Kidney (tissue), 14 donors: ENCODE measurements around the gene WNT2B. TPM values are rescaled to one million over a fixed set of nuclear protein-coding genes. Genes with fewer than 3 reads are reported as not detected.

Experiments used
- DNase-seq, 5 donors: peaks; one replicate each; pipeline ENCODE4 v3.0.0-alpha.2; 2013 to 2020
- FAIRE-seq: peaks from 2 replicates; lab custom pipeline; 2012; peaks lifted over from hg19 to GRCh38; lab: Jason Lieb, UNC
- H3K27ac ChIP-seq, 2 donors: one replicate each; pipeline ENCODE4 v1.7.0; 2013; ENCODE audit warnings: low read depth in 2 of 2, low read length in 2 of 2, inconsistent platforms in 1 of 2
- H3K27me3 ChIP-seq: one replicate; pipeline ENCODE4 v1.7.1; 2013; ENCODE audit warnings: low read length, inconsistent platforms; ENCODE audit not compliant: control insufficient read depth, insufficient read depth
- H3K36me3 ChIP-seq, 3 donors: one replicate each; pipeline versions ENCODE4 v1.7.0 to v1.7.1; 2013; ENCODE audit warnings: low read length in 3 of 3, control low read depth in 1 of 3, inconsistent platforms in 1 of 3; ENCODE audit not compliant: insufficient read depth in 3 of 3, control insufficient read depth in 2 of 3
- H3K4me1 ChIP-seq, 3 donors: one replicate each; pipeline versions ENCODE4 v1.7.0 to v1.7.1; 2013; ENCODE audit warnings: low read length in 3 of 3, inconsistent platforms in 1 of 3, low read depth in 1 of 3; ENCODE audit not compliant: control insufficient read depth in 2 of 3, insufficient read depth in 2 of 3
- H3K4me3 ChIP-seq, 3 donors: one replicate each; pipeline versions ENCODE4 v1.7.0 to v1.8.1; 2013; ENCODE audit warnings: low read length in 3 of 3, control low read depth in 1 of 3, inconsistent platforms in 1 of 3
- H3K9ac ChIP-seq, 3 donors: one replicate each; pipeline versions ENCODE4 v1.7.0 to v1.7.1; 2013; ENCODE audit warnings: low read length in 3 of 3, control low read depth in 1 of 3, inconsistent platforms in 1 of 3
- H3K9me3 ChIP-seq, 3 donors: one replicate each; pipeline versions ENCODE4 v1.7.0 to v1.7.1; 2013; ENCODE audit warnings: low read length in 3 of 3, control low read depth in 1 of 3, inconsistent platforms in 1 of 3; ENCODE audit not compliant: control insufficient read depth in 2 of 3, insufficient read depth in 1 of 3
- CTCF ChIP-seq: IDR thresholded peaks from 3 replicates; pipeline ENCODE4 v1.5.1; 2012; ENCODE audit warnings: mild to moderate bottlenecking, moderate library complexity, borderline replicate concordance; ENCODE audit not compliant: insufficient read depth; ENCODE audit errors: extremely low read depth
- intact Hi-C: fragments of 100-400 bp; cut with DNase I; formaldehyde crosslinking; loops from one replicate; pipeline ENCODE4 v1.11.1; 2022
- polyA plus RNA-seq: library from polyadenylated mRNA; stranded (reverse); fragments of 350-450 nt; fragmentation: Illumina TruSeq; extraction: RNeasy Lipid Tissue Mini Kit (QIAGEN cat#74804); gene quantifications from one replicate; pipeline ENCODE4 v1.2.3, GENCODE V29; 2014; ENCODE audit warnings: low read depth, low replicate concordance; ENCODE audit not compliant: insufficient read depth
- total RNA-seq: library from RNA; stranded (reverse); fragmentation: NEBNext Ultra II Directional; extraction: Animal tissue kit (Norgen Biotek cat#: 25700); gene quantifications from one replicate; pipeline ENCODE4 v1.2.1, GENCODE V29; 2021
- donor health status: control.
- donor health status: control.
- donor health status: control.
- donor health status: control.
- donor health status: control.
- donor health status: DM: yes; HTN: yes; CAD: no.
- donor health status: Normal renal cell carcinoma (clear cell type).

WNT2B gene
- total and polyA plus RNA-seq, 2 donors from 2014 or later: 0.75 to 4.7 TPM

GRCh38 chr1:112504661-112505399, 3.9 kb upstream of the WNT2B start:
- no peak overlapping the region for H3K4me3 ChIP-seq
- H3K27me3 ChIP-seq: peaks cover 16% of the 10 kb centered on the region

DNA sequence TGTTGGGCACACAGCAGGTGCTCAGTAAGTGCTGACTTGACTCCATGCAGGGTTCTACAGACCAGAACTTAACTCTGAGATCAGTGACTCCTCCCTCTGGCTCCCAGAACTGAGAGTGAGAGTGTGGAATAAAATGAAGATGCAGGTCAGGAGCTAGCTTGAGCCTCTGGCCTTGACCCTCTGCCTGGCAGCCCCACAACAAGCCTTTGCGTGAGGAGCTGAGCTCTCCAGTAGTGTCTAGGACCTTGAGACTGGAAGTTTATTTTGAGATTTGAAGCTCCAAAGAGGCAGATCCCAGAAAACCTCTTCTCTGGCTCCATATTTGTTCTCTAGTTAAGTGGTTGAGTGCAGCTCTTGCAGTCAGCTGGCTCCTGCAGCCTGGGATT, 3.4 kb upstream of the WNT2B start:
- H3K9ac ChIP-seq: no peak overlapping the region
- FAIRE-seq: no peak
- DNase-seq: no peak
- intact Hi-C loops: no loop called here
- H3K9me3 ChIP-seq: no peaks in the 10 kb centered on the region
- no peak for TF ChIP-seq CTCF
- no peak overlapping the region for H3K27ac ChIP-seq
- peaks cover 0 to 4% (median 0%) of the 10 kb centered on the region in 3 donors for H3K4me1 ChIP-seq
- peaks cover 20% of the 10 kb centered on the region for H3K27me3 ChIP-seq
- H3K36me3 ChIP-seq: no peaks in the 10 kb centered on the region
- no peak overlapping the region for H3K4me3 ChIP-seq

More at GRCh38 chr1:112504661-112505399, 3.9 kb upstream of the WNT2B start:
- intact Hi-C loops: no loop called here
- H3K9me3 ChIP-seq: no peaks in the 10 kb centered on the region
- FAIRE-seq: no peak
- peaks cover 0 to 4% (median 0%) of the 10 kb centered on the region in 3 donors for H3K4me1 ChIP-seq
- H3K27ac ChIP-seq: no peak overlapping the region
- H3K36me3 ChIP-seq: no peaks in the 10 kb centered on the region
- TF ChIP-seq CTCF: no peak
- no peak overlapping the region for H3K9ac ChIP-seq
- DNase-seq: no peak

GRCh38 chr1:112505878-112506277, 2.9 kb upstream of the WNT2B start:
- Histone ChIP-seq H3K27ac (no peak overlapping the region), H3K9me3 (no peaks in the 10 kb centered on the region), H3K4me3 (no peak overlapping the region), H3K4me1 (peaks cover 0 to 4% (median 0%) of the 10 kb centered on the region in 3 donors), H3K36me3 (no peaks in the 10 kb centered on the region), H3K27me3 (peaks cover 20% of the 10 kb centered on the region), H3K9ac (no peak overlapping the region)
- no peak for TF ChIP-seq CTCF
- FAIRE-seq (no peak), DNase-seq (no peak)
- intact Hi-C loops: no loop called here

- intact Hi-C loops: no loop called here
- no peak for TF ChIP-seq CTCF
- peaks cover 0 to 4% (median 0%) of the 10 kb centered on the region in 3 donors for H3K4me1 ChIP-seq
Observed at GRCh38 chr1:112506306-112506705, 2.5 kb upstream of the WNT2B start.

More at GRCh38 chr1:112506306-112506705, 2.5 kb upstream of the WNT2B start:
- DNase-seq: no peak
- Histone ChIP-seq H3K4me3 (no peak overlapping the region), H3K9me3 (no peaks in the 10 kb centered on the region), H3K27ac (no peak overlapping the region), H3K36me3 (no peaks in the 10 kb centered on the region), H3K27me3 (peaks cover 20% of the 10 kb centered on the region), H3K9ac (no peak overlapping the region)
- no peak for FAIRE-seq
